GM19463 (cell line): ENCODE results near the gene LRRC47.
A peak's percentile ranks its signal among the peaks of the same experiment; 100 is the strongest.
"Not testable (repeated sequence)": the region's sequence is repeated elsewhere in the genome, so short reads cannot be mapped to it uniquely, and the experiment has no call there.

ENCODE experiments used
- ATAC-seq: cut with Tn5 transposase; IDR thresholded peaks from one replicate; pipeline ENCODE4 v1.9.1; 2021; ENCODE audit warnings: mild to moderate bottlenecking, moderate library complexity; ENCODE audit not compliant: unreplicated experiment

The LRRC47 gene

DNA sequence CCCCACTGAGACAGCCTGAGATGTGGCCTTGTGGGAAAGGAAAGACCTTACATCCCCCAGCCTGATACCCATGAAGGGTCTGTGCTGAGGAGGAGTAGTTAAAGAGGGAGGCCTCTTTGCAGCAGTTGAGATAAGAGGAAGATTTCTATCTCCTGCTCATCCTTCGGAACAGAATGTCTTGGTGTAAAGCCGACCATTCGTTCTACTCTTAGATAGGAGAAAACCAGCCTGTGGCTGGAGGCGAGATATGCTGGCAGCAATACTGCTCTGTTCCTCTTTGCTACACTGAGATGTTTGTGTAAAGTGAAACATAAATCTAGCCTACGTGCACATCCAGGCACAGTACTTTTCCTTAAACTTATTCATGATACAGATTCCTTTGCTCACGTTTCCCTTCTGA lies 45.6 kb downstream of the LRRC47 start:
- no peak for ATAC-seq

DNA sequence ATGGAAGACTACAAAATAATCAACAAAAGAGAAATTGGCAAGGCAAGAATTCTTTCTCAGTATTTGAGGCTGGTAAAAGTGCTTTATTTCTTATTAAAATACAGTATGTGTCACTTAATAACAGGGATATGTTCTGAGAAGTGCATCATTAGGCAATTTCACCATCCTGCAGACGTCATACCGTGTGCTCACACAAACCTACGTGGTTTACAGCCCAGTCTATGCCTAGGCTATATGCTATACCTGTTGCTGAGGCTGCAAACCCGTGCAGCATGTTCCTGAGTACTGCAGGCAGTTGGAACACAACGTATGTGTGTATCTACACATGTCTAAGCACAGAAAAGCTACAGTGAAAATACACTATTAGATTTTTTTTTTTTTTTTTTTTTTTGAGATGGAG lies 46.8 kb downstream of the LRRC47 start:
- ATAC-seq, result no peak

DNA sequence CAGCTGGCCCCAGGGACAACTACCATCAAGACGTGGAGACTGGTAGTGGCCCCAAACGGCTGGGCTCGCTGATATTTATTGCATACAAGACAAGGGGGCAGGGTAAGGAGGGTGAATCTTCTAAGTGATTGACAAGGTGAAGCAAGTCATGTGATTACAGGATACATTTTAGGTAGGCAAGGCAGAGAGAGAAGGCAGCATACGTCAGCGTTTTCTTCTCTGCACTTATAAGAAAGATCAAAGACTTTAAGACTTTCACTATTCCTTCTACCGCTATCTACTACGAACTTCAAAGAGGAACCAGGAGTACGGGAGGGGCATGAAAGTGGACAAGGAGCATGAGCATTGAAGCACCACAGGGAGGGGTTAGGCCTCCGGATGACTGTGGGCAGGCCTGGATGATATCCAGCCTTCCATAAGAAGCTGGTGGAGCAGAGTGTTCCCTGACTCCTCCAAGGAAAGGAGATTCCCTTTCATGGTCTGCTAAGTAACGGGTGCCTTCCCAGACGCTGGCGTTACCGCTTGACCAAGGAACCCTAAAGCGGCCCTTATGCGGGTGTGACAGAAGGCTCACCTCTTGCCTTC lies 47.9 kb downstream of the LRRC47 start:
- ATAC-seq, result not testable (repeated sequence)

DNA sequence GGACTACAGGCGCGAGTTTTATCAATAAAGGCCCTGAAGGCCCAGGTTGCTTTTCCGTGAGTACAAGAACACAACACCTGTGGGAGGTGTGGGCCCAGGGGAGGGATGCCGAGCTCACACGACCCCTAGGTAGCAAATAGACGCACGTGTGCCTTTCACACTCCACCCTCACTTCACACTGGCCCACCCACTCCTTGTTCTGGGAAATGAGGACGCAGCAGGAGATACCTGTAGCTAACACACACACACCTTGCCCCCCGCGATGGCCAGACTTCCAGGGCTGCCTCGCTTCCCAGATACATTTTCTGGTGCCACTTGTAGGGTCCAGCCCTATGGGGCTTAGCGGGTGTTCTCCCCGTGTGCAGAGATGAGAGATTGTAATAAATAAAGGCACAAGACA lies 48.4 kb downstream of the LRRC47 start:
- no peak for ATAC-seq

DNA sequence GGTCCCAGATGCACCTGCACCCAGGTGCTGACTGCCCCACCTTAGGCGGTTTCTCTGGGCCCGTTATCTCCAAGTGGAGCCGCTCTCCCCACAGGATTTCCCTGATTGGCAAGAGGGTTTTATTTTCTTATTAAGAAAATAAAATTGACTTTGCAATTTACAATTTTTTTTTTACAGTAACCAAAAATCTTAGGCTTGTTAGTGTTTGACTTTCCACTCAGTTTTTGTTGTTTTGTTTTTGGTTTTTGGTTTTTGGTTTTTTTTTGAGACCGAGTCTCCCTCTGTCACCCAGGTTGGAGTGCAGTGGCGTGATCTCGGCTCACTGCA lies 48.8 kb downstream of the LRRC47 start:
- ATAC-seq, result no peak

DNA sequence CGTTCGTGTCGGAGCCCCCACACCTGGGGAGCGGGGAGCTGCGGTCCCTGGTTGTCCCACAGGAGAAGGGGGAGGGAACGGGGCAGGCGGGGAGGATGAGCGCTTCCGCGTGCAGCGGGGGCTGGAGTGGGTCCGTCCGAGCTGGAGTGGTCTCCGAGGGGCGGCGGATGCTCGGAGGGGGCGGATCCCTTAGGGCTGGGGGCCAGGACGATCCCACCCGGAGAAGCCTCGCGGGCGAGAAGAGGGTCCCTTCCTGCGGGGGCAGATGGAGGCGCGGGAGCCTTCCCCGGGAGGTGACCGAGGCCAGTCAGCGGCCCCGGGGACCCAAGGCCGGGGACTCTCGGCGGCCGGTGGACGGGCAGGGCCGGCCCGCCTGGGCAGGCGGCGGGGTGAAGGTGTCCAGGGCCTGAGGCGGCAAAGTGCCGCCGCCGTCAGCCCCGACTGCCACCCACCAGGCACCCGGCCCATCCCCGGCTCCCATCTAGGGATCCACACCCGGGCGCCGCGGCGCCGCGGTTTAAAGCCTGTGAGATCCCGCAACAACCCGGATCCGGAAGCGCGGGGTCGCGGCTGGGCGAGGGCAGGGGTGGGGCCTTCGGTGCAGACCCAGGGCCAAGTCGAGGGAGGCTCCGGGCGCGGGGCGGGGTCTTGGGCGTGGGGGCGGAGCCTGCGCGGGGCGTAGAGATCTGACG lies 49.3 kb downstream of the LRRC47 start:
- peak; percentile 89 for ATAC-seq

DNA sequence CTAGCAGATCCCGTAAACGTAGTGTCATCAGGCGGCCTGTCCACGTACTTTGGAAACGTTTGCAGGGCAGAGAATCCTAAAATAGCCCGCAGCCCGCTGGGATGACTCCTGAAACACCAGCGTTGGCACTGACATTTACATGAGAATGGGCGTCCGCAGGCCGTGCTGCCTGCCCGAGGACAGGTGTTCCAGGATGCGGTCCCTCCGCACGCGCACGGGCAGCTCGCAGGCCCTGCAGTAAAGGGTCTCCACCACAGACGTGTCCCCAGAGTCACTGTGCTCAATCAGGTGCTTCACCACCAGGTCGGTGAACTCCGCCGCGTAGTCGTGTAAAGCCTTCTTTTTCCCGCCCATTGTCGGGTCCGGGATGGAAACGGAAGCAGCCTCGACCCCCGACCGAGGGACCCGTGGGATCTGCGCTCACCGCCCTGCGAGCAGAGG lies 49.9 kb downstream of the LRRC47 start:
- ATAC-seq, result no peak

DNA sequence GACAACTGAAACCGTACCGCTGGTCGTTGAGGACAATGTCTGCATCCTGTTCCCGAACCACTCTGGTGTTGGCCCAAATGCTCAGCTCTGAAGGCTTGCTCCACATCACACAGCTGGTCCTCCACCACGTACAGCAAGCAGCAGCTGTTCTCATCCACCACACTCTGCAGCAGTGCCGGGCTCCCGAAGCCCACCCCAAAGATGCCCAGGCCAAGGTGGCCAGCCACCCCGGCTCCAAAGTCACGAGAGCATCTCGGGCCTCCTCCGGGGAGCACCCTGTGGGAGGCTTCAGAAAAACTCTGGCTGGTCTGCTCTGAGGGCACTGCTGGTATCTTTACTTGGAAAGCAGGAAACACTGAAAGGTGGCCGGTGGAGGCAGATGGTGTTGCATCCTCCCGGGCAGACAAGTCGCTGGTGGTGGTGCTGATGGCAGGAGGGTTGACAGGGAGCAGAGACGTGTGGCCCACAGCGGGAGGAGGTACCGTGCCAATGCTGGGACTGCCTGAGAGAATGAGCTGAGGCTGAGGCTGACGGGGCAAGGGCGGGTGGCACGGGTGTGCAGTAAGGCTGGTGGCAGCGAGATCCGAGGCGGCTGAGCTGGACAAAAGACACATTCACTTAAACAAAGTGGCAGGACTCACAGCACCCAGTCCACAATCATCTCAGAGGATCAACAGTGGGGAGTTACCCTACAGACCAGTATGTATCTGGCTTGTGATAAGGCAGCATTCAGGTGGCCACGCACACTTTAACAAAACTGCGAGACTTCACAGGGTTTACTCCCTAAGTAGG lies 50.5 kb downstream of the LRRC47 start:
- ATAC-seq, result no peak

DNA sequence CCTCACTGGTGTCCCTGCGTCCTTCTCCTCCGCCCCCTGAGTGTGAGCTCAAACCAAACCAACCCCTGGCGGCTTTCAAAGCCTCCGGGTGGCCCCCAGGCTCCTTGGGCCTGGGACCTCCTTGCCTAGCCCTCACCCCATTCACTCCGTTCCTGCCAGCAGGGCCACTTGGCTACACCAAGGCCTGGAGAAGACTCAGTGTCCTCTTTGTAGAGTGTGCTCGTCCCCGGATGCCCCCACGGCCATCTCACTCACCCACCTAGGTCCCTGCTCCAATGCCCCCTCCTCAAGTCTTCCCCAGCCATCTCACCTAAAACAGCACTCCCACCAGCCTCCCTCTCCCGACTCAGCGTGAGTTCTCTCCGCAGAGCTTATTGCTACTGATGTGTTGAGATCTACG lies 51.2 kb downstream of the LRRC47 start:
- no peak for ATAC-seq

DNA sequence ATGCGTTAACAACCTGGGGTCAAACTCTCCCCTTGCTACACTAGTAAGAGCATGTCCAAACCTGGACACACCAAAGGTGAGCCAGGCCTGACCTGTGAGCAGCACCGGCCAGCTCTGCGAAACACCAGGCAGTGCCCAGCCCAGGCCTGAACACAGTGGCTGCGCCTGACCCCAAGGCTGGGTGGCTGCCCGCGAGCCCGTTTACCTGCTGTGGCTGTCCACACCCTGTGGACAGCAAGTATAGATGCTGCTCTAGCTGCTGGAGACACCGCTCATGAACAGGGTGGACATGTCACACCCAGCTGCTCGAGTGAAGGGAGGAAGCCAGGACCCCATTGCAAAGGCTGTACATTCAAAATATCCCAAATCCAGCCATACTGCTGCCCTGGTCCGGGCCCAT lies 51.7 kb downstream of the LRRC47 start:
- no peak for ATAC-seq

DNA sequence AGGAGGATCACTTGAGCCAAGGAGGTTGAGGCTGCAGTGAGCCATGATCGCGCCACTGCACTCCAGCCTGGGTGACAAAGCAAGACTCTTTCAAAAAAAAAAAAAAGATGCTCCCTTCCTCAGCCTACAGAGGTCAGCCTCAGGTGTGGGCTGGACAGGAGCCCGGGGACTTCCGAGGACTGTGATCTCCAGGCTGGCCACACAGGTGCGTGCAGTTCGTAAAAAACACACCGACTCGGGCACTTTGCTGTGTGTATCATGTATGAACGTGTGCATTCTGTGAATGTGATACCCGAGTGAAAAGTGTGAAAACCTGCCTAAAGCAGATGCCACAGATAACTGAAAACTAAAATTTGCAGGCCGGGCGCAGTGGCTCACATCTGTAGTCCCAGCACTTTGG lies 52.5 kb downstream of the LRRC47 start:
- no peak for ATAC-seq

DNA sequence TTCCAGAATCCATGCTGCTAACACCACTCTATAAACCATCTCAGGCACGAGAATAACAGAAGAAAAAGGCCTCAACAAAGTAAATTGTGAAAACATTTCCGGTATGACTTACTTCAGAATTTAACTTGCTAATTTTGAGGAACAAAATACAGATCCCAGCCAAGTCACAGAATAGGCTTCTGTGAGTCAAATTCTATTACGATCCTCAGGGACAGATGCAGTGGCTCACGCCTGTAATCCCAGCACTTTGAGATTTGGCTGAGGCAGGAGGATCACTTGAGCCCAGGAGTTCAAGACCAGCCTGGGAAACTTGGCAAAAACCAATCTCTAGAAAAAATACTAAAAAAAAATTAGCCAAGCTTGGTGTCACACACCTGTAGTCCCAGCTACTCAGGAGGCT lies 52.9 kb downstream of the LRRC47 start:
- no peak for ATAC-seq

DNA sequence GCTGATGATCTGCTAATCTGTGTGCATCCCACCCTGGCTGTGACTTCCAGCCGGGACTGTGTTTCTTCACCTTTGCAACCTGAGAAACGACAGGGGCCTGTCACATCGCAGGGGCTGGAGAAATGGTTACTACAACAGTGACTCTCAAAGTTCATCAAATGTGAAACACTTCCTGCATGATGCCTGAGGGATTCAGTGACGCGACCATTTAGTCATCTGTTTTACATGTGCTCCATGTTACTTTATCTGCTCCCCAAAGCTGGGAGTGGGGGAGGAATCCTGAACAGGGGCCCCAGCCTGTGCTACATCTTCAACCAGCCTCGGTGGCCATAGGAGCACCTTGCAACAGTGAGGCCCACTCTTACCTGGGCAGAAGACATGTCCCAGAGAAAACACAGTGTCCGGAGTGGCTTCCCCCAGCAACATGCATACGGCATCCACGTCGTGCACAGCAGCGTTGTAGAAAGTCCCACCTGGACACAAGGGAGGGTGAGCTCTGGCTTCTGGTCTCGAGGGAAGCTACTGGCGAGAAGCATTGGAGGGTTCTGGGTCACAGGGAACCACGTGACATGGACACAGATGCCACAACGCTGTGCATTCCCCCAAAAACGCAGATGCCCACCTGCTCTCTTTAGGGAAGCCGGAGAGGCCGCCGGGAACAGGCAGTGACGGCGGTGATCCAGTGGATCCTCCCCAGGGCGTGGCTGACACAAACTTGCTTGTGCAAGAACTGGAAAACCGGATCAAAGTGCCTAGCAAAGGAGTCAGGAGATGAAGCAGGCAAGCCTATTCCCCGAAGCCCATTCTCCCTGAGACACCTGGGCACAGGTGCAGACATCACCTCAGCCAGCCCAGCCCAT lies 53.6 kb downstream of the LRRC47 start:
- ATAC-seq, result no peak

DNA sequence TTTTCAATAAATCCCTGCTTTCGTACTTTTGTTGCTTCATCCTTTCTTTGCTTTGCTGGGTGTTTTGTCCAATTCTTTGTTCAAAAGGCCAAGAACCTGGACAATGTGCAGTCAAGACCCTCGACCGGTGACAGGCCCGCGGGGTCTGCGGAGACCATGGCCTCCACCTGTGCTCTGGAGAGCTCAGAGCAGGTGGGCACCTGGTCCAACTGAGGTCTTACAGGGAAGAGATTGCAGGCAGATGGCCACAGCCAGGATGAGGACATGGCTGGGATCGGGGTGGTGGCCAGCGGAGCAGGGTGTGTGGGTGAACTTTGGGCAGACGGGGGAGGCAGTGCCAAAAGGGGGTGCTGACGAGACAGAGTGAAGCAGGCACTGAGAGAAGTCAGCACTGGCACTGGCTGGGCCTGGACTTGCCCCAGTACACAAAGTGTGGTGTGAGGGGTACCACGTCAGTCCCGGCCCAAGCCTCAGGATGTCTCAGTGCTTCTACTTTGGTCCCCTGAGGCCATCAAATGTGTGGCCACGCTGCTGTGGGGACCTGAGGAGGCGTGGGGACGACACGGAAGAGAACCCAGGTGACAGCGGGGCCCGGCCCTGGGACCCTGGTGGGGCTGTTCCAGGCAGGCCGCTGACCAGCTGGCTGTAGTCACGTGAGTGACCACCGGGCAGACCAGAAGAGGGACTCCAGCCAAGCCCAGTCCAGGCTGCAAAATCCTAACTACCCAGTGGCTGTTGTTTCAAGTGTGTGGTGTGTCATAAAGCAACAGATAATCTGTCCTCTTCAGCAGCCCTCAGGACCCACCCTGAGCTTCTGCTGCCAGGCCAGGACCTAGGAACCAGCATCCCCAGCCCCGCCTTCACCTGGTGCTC lies 54.5 kb downstream of the LRRC47 start:
- ATAC-seq, result no peak

DNA sequence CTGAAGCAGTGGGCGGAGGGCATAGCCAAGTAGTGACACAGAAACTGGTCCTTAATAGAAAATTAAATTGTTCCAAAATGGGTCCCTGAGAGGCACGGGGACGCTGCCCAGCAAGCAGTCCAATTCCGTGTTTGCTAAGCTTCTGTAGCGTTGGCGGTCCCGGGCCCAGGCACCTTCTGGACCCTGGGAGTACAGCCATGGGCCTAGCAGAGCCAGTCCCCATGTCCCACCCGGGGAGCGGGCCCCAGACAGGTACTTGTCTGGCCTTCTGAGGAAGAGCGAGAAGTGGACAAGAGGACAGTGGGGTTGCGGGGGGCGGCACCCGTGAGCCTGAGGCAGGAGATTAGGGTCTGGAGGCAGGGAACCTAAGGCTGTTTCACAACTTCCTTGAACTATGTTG lies 55.5 kb downstream of the LRRC47 start:
- no peak for ATAC-seq

DNA sequence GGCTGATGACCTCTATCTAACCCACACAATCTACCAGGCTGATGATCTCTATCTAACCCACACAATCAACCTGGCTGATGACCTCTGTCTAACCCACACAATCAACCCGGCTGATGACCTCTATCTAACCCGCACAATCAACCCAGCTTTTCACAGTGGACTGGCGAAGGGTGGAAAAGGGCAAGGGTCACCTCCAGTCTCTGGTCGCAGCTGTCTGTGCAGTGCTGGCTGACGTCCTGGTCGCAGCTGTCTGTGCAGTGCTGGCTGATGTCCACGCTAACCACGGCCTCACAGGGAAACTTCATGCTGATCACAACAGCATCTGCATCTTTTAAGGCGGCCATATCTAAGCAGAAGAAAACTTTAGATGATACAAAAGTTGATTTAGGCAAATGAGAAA lies 56.3 kb downstream of the LRRC47 start:
- ATAC-seq, result no peak

DNA sequence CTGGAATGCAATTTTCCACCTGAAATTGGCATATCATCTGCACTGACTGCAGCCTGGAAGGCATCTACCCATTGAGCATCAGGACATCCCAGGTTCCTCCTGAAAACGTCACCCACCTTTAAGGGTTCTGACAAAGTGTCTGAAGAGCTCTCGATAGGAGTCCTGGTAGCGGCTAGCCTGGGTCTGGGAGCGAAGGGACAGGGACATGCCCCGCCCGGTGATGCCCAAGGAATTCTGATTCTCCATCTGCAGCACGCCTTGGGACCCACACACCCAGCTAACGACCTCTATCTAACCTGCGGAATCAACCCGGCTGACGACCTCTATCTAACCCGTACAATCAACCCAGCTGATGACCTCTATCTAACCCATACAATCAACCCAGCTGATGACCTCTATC lies 57.4 kb downstream of the LRRC47 start:
- no peak for ATAC-seq

DNA sequence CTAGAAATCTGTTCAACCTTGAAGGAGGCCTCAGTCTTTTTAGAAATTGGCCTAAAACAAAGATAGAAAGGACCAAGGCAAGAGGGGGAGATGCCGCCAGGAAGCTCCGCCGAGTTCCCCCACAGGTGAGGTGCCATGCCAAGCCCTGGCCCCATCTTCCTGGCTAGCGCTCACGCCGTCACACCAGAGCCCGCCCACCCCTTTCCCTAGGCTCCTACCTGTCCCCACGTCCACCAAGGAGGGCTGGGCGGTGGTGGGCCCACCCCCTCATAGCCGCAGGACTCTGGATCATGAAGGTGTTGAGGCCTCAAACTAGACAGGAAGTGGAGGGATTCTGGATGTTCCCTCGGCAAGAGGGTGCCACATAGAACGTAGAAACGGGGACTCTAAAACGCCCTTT lies 59.6 kb downstream of the LRRC47 start:
- no peak for ATAC-seq

DNA sequence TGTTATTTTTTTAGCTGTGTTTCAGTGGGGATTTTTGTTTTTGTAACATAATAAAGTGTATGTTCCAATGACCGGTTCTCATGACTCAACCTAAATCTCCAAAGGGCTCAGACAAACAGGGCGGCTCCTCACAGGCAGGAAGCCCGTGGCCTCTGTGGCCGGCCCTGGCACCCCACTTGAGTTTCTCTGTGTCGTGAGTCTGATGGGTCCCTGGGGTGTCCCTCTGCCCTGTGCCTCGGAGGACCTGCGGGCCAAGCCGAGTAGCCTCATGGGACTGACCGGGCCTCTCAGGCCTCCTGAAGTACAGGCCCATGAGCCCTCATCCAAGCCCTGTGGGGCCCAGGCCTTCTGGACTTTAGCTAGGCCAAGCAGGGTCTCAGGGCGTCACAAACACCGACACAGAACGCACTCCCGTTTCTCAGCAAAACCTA lies 60.2 kb downstream of the LRRC47 start:
- no peak for ATAC-seq

DNA sequence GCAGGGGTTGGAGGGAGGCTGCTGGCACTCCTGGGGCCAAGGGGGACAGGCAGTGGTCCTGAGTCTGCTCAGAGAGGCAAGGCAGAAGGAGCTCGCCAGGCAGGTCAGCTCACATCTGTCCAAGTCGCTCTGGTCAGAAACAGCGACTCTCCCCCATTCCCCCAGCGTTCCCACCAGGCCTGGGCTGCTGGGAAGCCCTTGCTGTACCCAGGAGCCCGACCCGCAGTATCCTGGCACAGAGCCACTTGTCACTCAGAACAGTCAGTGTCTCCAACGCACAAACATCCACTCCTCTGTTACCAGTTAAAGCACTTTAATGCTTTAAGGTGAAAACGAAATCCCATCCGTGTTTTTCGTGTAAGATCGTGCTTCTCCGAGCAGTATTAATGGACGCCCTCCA lies 60.6 kb downstream of the LRRC47 start:
- ATAC-seq, result no peak
